ENCODE data around the gene HIVEP1. TPM values are rescaled to one million over a fixed set of nuclear protein-coding genes. Genes with fewer than 3 reads are reported as not detected.
"Not testable (repeated sequence)": the region's sequence is repeated elsewhere in the genome, so short reads cannot be mapped to it uniquely, and the experiment has no call there.

The HIVEP1 gene
- total RNA-seq, 1 donor from 2014 or later = 35.7 TPM

- Mint-ChIP-seq H3K9me3 (ENCODE audit: low read depth) (peaks cover 5% of the 10 kb centered on the region), H3K27ac (no peak overlapping the region), H3K36me3 (ENCODE audit: insufficient read depth) (peaks cover 7% of the 10 kb centered on the region), H3K4me3 (ENCODE audit: low read depth) (no peak overlapping the region), H3K4me1 (ENCODE audit: low read depth) (peaks cover 3% of the 10 kb centered on the region), H3K27me3 (no peaks in the 10 kb centered on the region)
- peak; percentile 88 for TF ChIP-seq CTCF (IDR thresholded peaks at IDR 0.05; ENCODE audit: unreplicated experiment)
- peak; percentile 43 for DNase-seq (ENCODE audit: low spot score, unreplicated experiment)
These were observed 138.8 kb downstream of the HIVEP1 start for GRCh38 chr6:12150812-12151432.

GRCh38 chr6:12151433-12151820 is 139.3 kb downstream of the HIVEP1 start:
- no peak overlapping the region for H3K4me3 Mint-ChIP-seq (ENCODE audit: low read depth)
- no peak for DNase-seq (ENCODE audit: low spot score, unreplicated experiment)
- H3K27ac Mint-ChIP-seq = no peak overlapping the region
- peaks cover 3% of the 10 kb centered on the region for H3K4me1 Mint-ChIP-seq (ENCODE audit: low read depth)
- peaks cover 5% of the 10 kb centered on the region for H3K9me3 Mint-ChIP-seq (ENCODE audit: low read depth)
- peaks cover 8% of the 10 kb centered on the region for H3K36me3 Mint-ChIP-seq (ENCODE audit: insufficient read depth)
- H3K27me3 Mint-ChIP-seq = no peaks in the 10 kb centered on the region
- TF ChIP-seq CTCF (IDR thresholded peaks at IDR 0.05; ENCODE audit: unreplicated experiment) = no peak

- no peak for DNase-seq (ENCODE audit: low spot score, unreplicated experiment)
- Mint-ChIP-seq H3K36me3 (ENCODE audit: insufficient read depth) (peaks cover 8% of the 10 kb centered on the region), H3K4me1 (ENCODE audit: low read depth) (peaks cover 3% of the 10 kb centered on the region), H3K4me3 (ENCODE audit: low read depth) (no peak overlapping the region), H3K9me3 (ENCODE audit: low read depth) (peaks cover 5% of the 10 kb centered on the region), H3K27me3 (no peaks in the 10 kb centered on the region), H3K27ac (no peak overlapping the region)
- no peak for TF ChIP-seq CTCF (IDR thresholded peaks at IDR 0.05; ENCODE audit: unreplicated experiment)
These were observed 140.2 kb downstream of the HIVEP1 start for GRCh38 chr6:12152023-12152970.

- H3K4me1 Mint-ChIP-seq (ENCODE audit: low read depth); H3K27me3 Mint-ChIP-seq; H3K4me3 Mint-ChIP-seq (ENCODE audit: low read depth); DNase-seq (ENCODE audit: low spot score, unreplicated experiment); H3K27ac Mint-ChIP-seq; H3K9me3 Mint-ChIP-seq (ENCODE audit: low read depth): not testable (repeated sequence)
- H3K36me3 Mint-ChIP-seq (ENCODE audit: insufficient read depth) = peaks cover 12% of the 10 kb centered on the region
These were observed 143.7 kb downstream of the HIVEP1 start for GRCh38 chr6:12155769-12156168.

GRCh38 chr6:12158686-12159415 is 146.7 kb downstream of the HIVEP1 start:
- no peak overlapping the region for H3K4me3 Mint-ChIP-seq (ENCODE audit: low read depth)
- H3K4me1 Mint-ChIP-seq (ENCODE audit: low read depth) = peaks cover 3% of the 10 kb centered on the region
- peaks cover 5% of the 10 kb centered on the region for H3K9me3 Mint-ChIP-seq (ENCODE audit: low read depth)
- H3K27me3 Mint-ChIP-seq = no peaks in the 10 kb centered on the region
- peaks cover 28% of the 10 kb centered on the region for H3K36me3 Mint-ChIP-seq (ENCODE audit: insufficient read depth)
- DNase-seq (ENCODE audit: low spot score, unreplicated experiment) = no peak
- peak; percentile 13 for TF ChIP-seq CTCF (IDR thresholded peaks at IDR 0.05; ENCODE audit: unreplicated experiment)
- peak overlapping the region; percentile 39 for H3K27ac Mint-ChIP-seq
